Right lobe of liver (tissue), 6 donors: Measurements from ENCODE around the gene ISCA2. TPM values are rescaled to one million over a fixed set of nuclear protein-coding genes. Genes with fewer than 3 reads are reported as not detected.

Experiments used
- ATAC-seq, 4 donors: fragments of 200-7000 bp; cut with Tn5 transposase; one replicate each; pipeline ENCODE4 v1.9.1; 2020; ENCODE audit warnings: mild to moderate bottlenecking in 4 of 4, moderate library complexity in 4 of 4
- DNase-seq, 3 donors: peaks; one replicate each; pipeline ENCODE4 v3.0.0-alpha.2; 2020
- H3K27ac ChIP-seq, 3 donors: fragments of 200-600 bp; one replicate each; pipeline ENCODE4 v1.8.0; 2022
- H3K27me3 ChIP-seq, 2 donors: fragments of 200-600 bp; one replicate each; pipeline ENCODE4 v1.8.0; 2022
- H3K36me3 ChIP-seq, 4 donors: fragments of 200-600 bp; sonication (generic) in 1 of 4; one replicate each; pipeline versions ENCODE4 v1.5.1 to v1.8.0; 2017 to 2022; ENCODE audit warnings: control low read depth in 1 of 4
- H3K4me1 ChIP-seq, 4 donors: fragments of 200-600 bp; sonication (generic) in 1 of 4; one replicate each; pipeline versions ENCODE4 v1.5.1 to v1.8.0; 2017 to 2022; ENCODE audit warnings: control low read depth in 1 of 4
- H3K4me3 ChIP-seq, 3 donors: fragments of 200-600 bp; one replicate each; pipeline ENCODE4 v1.8.0; 2022
- H3K9me3 ChIP-seq, 4 donors: fragments of 200-600 bp; sonication (generic) in 1 of 4; one replicate each; pipeline versions ENCODE4 v1.5.1 to v1.8.0; 2017 to 2022; ENCODE audit warnings: control low read depth in 1 of 4
- POLR2A ChIP-seq: fragments of 450-650 bp; IDR thresholded peaks from one replicate; pipeline ENCODE4 v1.6.1; 2017; ENCODE audit warnings: antibody characterized with exemption, mild to moderate bottlenecking
- WGBS: methylation state at CpG from one replicate; pipeline ENCODE4 v1.1.6; 2018; ENCODE audit warnings: low coverage, low lambda C conversion rate; ENCODE audit not compliant: insufficient coverage; ENCODE audit errors: missing lambda C conversion rate; 5-methylcytosine and 5-hydroxymethylcytosine counted together
- intact Hi-C, 2 donors: fragments of 100-400 bp; cut with DNase I; formaldehyde crosslinking; loops; one replicate each; pipeline versions ENCODE4 v1.11.2 to v1.14.1; 2022
- total RNA-seq, 6 experiments: library from RNA; depleted of rRNA in 2 of 6; stranded (reverse); fragments of >200 nt in 2 of 6; fragmentation: NEBNext Ultra II Directional in 3 of 6; extraction: Animal tissue kit (Norgen Biotek cat#: 25700) in 3 of 6; gene quantifications; one replicate each; pipeline versions ENCODE4 v1.1.0 to v1.2.4, GENCODE V29; 2016 to 2023
- TF ChIP-seq, protein P1 (sequence below), 4 donors: fragments of 200-600 bp in 3 of 4; fragments of 450-650 bp in 1 of 4; IDR thresholded peaks; one replicate each; pipeline versions ENCODE4 v1.5.1 to v1.8.0; 2016 to 2022; ENCODE audit warnings: antibody characterized with exemption in 4 of 4, mild to moderate bottlenecking in 2 of 4
- donor health status: DM: no; HTN: yes; CAD: no.
- donor health status: DM: no; HTN: no; CAD: no.
- donor health status: DM: no; HTN: no; CAD: no.
- donor health status: DM: no; HTN: yes; CAD: no.
- donor health status: DM: no; HTN: yes; CAD: no.

The ISCA2 gene
- total RNA-seq, 6 experiments from 2014 or later, result 7.8 to 16.3 (median 11.4) TPM

DNA sequence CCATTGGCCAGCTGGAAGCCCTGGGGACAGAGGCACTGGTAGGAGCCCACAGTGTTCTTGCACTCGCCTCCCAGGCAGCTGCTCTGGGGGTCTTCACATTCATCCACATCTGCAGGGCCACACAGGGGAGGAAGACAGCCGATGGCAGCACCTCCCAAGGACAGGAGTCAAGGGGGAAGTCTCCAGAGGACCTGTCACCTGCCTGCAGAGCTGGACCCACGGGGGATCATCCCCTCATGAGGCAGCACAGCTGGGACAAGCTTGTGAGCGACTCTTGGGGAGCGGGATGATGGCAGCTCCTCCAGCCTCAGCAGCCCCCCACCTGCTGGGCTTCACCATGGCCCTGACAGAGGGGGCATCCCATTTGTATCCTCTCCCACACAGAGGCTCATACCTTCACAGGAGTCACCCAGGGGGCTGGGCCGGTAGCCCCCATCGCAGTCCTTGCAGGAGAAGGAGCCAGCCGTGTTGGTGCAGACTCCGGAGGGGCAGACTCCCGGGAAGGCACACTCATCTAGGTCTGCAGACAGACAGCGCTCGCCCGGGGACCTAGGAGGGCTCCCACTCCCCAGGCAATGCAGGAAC lies 15.4 kb downstream of the ISCA2 start:
- Histone ChIP-seq H3K27ac (no peak overlapping the region), H3K27me3 (no peaks in the 10 kb centered on the region), H3K36me3 (no peaks in the 10 kb centered on the region), H3K9me3 (no peaks in the 10 kb centered on the region), H3K4me1 (no peaks in the 10 kb centered on the region), H3K4me3 (no peak overlapping the region)
- WGBS, result 40% methylated on average over 1 of the region's 13 CpGs
- intact Hi-C loops, result no loop called here
- peak in 2 of 3 donors; percentile 42 to 51 for DNase-seq
- TF ChIP-seq, protein P1, sequence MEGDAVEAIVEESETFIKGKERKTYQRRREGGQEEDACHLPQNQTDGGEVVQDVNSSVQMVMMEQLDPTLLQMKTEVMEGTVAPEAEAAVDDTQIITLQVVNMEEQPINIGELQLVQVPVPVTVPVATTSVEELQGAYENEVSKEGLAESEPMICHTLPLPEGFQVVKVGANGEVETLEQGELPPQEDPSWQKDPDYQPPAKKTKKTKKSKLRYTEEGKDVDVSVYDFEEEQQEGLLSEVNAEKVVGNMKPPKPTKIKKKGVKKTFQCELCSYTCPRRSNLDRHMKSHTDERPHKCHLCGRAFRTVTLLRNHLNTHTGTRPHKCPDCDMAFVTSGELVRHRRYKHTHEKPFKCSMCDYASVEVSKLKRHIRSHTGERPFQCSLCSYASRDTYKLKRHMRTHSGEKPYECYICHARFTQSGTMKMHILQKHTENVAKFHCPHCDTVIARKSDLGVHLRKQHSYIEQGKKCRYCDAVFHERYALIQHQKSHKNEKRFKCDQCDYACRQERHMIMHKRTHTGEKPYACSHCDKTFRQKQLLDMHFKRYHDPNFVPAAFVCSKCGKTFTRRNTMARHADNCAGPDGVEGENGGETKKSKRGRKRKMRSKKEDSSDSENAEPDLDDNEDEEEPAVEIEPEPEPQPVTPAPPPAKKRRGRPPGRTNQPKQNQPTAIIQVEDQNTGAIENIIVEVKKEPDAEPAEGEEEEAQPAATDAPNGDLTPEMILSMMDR (IDR thresholded peaks at IDR 0.05), result no peak
- no peak for TF ChIP-seq POLR2A
- ATAC-seq, result no peak

DNA sequence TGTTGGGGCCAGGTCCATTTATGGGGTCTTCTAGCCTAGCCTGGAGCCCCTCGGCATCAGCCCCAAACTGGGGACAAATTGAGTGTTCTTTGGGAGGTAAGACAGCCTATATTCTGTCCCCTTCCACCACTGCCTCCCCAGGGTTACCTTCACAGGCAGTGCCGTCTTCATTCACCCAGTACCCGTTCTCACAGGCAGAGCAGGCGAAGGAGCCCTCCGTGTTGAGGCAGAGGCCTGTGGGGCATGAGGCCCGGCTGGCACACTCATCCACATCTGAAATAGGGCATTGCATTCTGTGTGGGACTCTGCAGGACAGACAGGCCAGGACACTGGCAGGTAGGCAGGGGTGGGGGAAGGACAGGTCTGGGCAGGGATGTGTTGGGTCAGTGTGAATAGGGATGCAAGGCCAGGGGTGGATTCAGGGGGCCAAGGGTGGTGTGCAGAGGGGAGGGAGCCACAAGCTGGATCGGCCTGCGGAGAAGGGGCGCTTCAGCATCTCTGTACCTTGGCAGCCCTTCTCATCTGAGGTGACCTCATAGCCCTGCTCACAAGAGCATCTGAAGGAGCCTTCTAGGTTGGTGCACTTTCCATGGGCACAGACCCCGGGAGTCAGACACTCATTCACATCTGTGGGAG lies 16.1 kb downstream of the ISCA2 start:
- ATAC-seq, result no peak
- 83% methylated on average over 6 of the region's 10 CpGs for WGBS

DNA sequence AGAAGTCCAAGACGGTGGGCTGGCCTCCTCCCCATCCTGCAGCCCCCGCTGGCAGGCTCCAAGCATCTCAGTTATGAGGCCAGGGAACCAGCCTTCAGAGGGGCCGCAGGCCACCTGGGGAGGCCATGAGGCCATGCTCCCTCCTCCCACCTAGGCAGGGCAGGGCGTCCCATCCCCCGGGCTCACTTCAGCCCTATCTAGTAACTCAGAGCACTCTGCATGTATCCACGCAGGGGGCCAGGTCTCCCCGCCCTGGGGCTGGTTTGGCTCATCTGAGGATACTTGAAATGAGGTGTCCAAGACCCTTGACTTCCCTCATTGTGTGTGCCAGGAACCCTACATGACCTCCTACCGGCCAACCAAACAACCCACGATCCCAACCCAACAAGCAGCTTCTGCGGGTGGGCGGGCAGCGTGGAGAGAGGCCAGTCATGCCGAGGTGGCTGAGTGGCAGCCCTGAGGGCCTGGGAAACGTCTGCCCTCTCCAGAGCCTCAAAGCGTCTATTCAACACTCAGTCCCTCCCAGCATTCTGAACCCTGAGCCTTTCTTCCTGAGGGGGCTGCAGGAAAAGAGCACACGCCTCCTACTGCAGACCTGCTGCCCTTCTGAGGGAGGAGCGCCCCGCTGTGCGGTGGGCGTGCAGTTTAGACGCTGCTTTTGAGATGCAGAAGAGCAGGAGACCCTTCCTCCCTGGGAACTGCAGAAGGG lies 16.8 kb downstream of the ISCA2 start:
- H3K9me3 ChIP-seq, result no peaks in the 10 kb centered on the region
- H3K36me3 ChIP-seq, result no peaks in the 10 kb centered on the region
- no peak for ATAC-seq
- H3K4me3 ChIP-seq, result no peak overlapping the region
- 0% methylated on average over 1 of the region's 21 CpGs for WGBS
- intact Hi-C loops, result loop anchor here in 1 of 2 donors (10.0 kb wide), 1 partner anchor 284 kb away; no protein-coding TSS in a partner anchor
- no peak overlapping the region for H3K27ac ChIP-seq
- no peaks in the 10 kb centered on the region for H3K4me1 ChIP-seq
- H3K27me3 ChIP-seq, result no peaks in the 10 kb centered on the region
- peak in 2 of 3 donors; percentile 37 to 46 for DNase-seq
- TF ChIP-seq, protein P1 (IDR thresholded peaks at IDR 0.05), result no peak
- no peak for TF ChIP-seq POLR2A

More for the DNA sequence above, 16.1 kb downstream of the ISCA2 start:
- no peaks in the 10 kb centered on the region for H3K27me3 ChIP-seq
- intact Hi-C loops, result loop anchor here in 1 of 2 donors (10.0 kb wide), 1 partner anchor 285 kb away; no protein-coding TSS in a partner anchor
- TF ChIP-seq POLR2A, result no peak
- TF ChIP-seq, protein P1 (IDR thresholded peaks at IDR 0.05), result no peak
- H3K9me3 ChIP-seq, result no peaks in the 10 kb centered on the region
- DNase-seq, result peak in 2 of 3 donors; percentile 28 to 35
- H3K27ac ChIP-seq, result no peak overlapping the region
- H3K4me1 ChIP-seq, result no peaks in the 10 kb centered on the region
- H3K36me3 ChIP-seq, result no peaks in the 10 kb centered on the region
- no peak overlapping the region for H3K4me3 ChIP-seq

DNA sequence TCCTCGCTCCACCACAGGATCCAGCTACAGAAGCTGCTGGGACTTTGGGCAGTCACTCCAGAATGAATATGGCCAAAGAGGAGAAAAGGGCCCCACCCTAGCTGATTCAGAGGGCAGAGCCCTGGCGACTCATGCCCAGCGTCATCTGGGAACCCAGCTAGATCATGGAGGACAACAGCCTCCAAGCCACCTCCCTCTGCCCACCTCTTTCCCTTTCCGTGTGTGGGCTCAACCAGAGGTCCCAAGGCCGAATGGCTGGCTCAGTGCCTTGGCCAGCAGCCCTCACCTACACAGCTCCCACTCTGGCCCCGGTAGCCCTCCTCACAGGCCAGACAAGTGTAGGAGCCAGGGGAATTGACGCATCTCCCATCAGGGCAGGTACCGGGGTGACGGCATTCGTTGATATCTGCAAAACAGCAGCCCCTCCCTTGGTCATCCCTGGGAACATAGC lies 17.4 kb downstream of the ISCA2 start:
- intact Hi-C loops, result loop anchor here in 1 of 2 donors (10.0 kb wide), 1 partner anchor 284 kb away; no protein-coding TSS in a partner anchor
- Histone ChIP-seq H3K27me3 (no peaks in the 10 kb centered on the region), H3K4me3 (no peak overlapping the region), H3K9me3 (no peaks in the 10 kb centered on the region), H3K36me3 (no peaks in the 10 kb centered on the region), H3K27ac (no peak overlapping the region), H3K4me1 (no peaks in the 10 kb centered on the region)
- WGBS, result no CpG with 5 or more reads among the region's 10 CpGs
- ATAC-seq (no peak), DNase-seq (peak in 1 of 3 donors; percentile 26)
- no peak for TF ChIP-seq POLR2A
- TF ChIP-seq, protein P1 (IDR thresholded peaks at IDR 0.05), result no peak
